Endothelial cell of umbilical vein (primary cell): Measurements from ENCODE around the gene LRSAM1.

Source experiments
- CTCF ChIP-seq, 2 donors: IDR thresholded peaks; 1 replicate in 1 of 2; 2 replicates in 1 of 2; pipeline ENCODE4 v1.5.1; 2011; ENCODE audit warnings: low read length in 2 of 2, mild to moderate bottlenecking in 2 of 2, moderate library complexity in 2 of 2, control low read depth in 1 of 2, inconsistent platforms in 1 of 2, low read depth in 1 of 2; ENCODE audit not compliant: insufficient read depth in 1 of 2; ENCODE audit errors: extremely low read depth in 1 of 2
- POLR2A ChIP-seq: IDR thresholded peaks from 2 replicates; pipeline ENCODE4 v1.6.1; 2012; ENCODE audit warnings: low read depth, mild to moderate bottlenecking, control low read depth, low read length
- POLR2AphosphoS5 ChIP-seq: IDR thresholded peaks from 2 replicates; pipeline ENCODE4 v1.6.1; 2012; ENCODE audit warnings: low read depth, mild to moderate bottlenecking, control low read depth, low read length, moderate library complexity; ENCODE audit not compliant: insufficient read depth

GRCh38 chr9:127545196-127546124, 94.2 kb downstream of the LRSAM1 start:
- TF ChIP-seq CTCF (IDR thresholded peaks at IDR 0.05; ENCODE audit: extremely low read depth in 1 of 2, insufficient read depth in 1 of 2, low read depth in 1 of 2, low read length in 2 of 2) = no peak
- no peak for TF ChIP-seq POLR2A
- no peak for TF ChIP-seq POLR2AphosphoS5
